ENCODE measurements around the gene CDKN2AIP.
"Not testable (repeated sequence)": the region's sequence is repeated elsewhere in the genome, so short reads cannot be mapped to it uniquely, and the experiment has no call there.

Gene CDKN2AIP

GRCh38 chr4:183429489-183429888 is 14.9 kb upstream of the CDKN2AIP start:
- no peak for TF ChIP-seq GATA1 (IDR thresholded peaks at IDR 0.05; ENCODE audit: low read depth, low read length)
- no peak for DNase-seq

- TF ChIP-seq GATA1 (IDR thresholded peaks at IDR 0.05; ENCODE audit: low read depth, low read length), result no peak
- TF ChIP-seq POLR2A (IDR thresholded peaks at IDR 0.05; ENCODE audit: low read length), result no peak
- DNase-seq, result no peak
Measured at GRCh38 chr4:183430317-183430993, 14.0 kb upstream of the CDKN2AIP start.

- TF ChIP-seq POLR2A (IDR thresholded peaks at IDR 0.05; ENCODE audit: low read length) (no peak), GATA1 (IDR thresholded peaks at IDR 0.05; ENCODE audit: low read depth, low read length) (no peak)
- no peak for DNase-seq
Measured at GRCh38 chr4:183430994-183431347, 13.5 kb upstream of the CDKN2AIP start.

- no peak for DNase-seq
- no peak for TF ChIP-seq POLR2A (IDR thresholded peaks at IDR 0.05; ENCODE audit: low read length)
- TF ChIP-seq GATA1 (IDR thresholded peaks at IDR 0.05; ENCODE audit: low read depth, low read length), result no peak
Measured at GRCh38 chr4:183431614-183432013, 12.8 kb upstream of the CDKN2AIP start.

GRCh38 chr4:183433183-183433582 is 11.3 kb upstream of the CDKN2AIP start:
- DNase-seq, result not testable (repeated sequence)

- no peak for TF ChIP-seq POLR2A (IDR thresholded peaks at IDR 0.05; ENCODE audit: low read length)
- no peak for TF ChIP-seq GATA1 (IDR thresholded peaks at IDR 0.05; ENCODE audit: low read depth, low read length)
- no peak for DNase-seq
Measured at GRCh38 chr4:183434264-183434663, 10.2 kb upstream of the CDKN2AIP start.

- TF ChIP-seq POLR2A (IDR thresholded peaks at IDR 0.05; ENCODE audit: low read length), result no peak
- no peak for DNase-seq
Measured at GRCh38 chr4:183434666-183435190, 9.7 kb upstream of the CDKN2AIP start.

GRCh38 chr4:183435803-183436202 is 8.6 kb upstream of the CDKN2AIP start:
- DNase-seq, result no peak
- TF ChIP-seq POLR2A (IDR thresholded peaks at IDR 0.05; ENCODE audit: low read length) (no peak), GATA1 (IDR thresholded peaks at IDR 0.05; ENCODE audit: low read depth, low read length) (no peak)

- no peak for DNase-seq
- no peak for TF ChIP-seq POLR2A (IDR thresholded peaks at IDR 0.05; ENCODE audit: low read length)
- no peak for TF ChIP-seq GATA1 (IDR thresholded peaks at IDR 0.05; ENCODE audit: low read depth, low read length)
Measured at GRCh38 chr4:183436417-183436816, 8.0 kb upstream of the CDKN2AIP start.

- TF ChIP-seq POLR2A (IDR thresholded peaks at IDR 0.05; ENCODE audit: low read length) (no peak), GATA1 (IDR thresholded peaks at IDR 0.05; ENCODE audit: low read depth, low read length) (no peak)
- no peak for DNase-seq
Measured at GRCh38 chr4:183437452-183437851, 7.0 kb upstream of the CDKN2AIP start.

GRCh38 chr4:183438458-183439113 is 5.8 kb upstream of the CDKN2AIP start:
- no peak for DNase-seq

GRCh38 chr4:183441276-183441675 is 3.2 kb upstream of the CDKN2AIP start:
- TF ChIP-seq POLR2A (IDR thresholded peaks at IDR 0.05; ENCODE audit: low read length) (no peak), GATA1 (IDR thresholded peaks at IDR 0.05; ENCODE audit: low read depth, low read length) (no peak)
- DNase-seq, result no peak

More at GRCh38 chr4:183438458-183439113, 5.8 kb upstream of the CDKN2AIP start:
- TF ChIP-seq GATA1 (IDR thresholded peaks at IDR 0.05; ENCODE audit: low read depth, low read length) (no peak), POLR2A (IDR thresholded peaks at IDR 0.05; ENCODE audit: low read length) (no peak)

- TF ChIP-seq POLR2A (IDR thresholded peaks at IDR 0.05; ENCODE audit: low read length) (no peak), GATA1 (IDR thresholded peaks at IDR 0.05; ENCODE audit: low read depth, low read length) (no peak)
- DNase-seq, result peak; percentile 84 to 88
Measured at GRCh38 chr4:183443655-183444213, 702 bp upstream of the CDKN2AIP start.

GRCh38 chr4:183445097-183445428 is 627 bp downstream of the CDKN2AIP start:
- TF ChIP-seq GATA1 (IDR thresholded peaks at IDR 0.05; ENCODE audit: low read depth, low read length) (no peak), POLR2A (IDR thresholded peaks at IDR 0.05; ENCODE audit: low read length) (no peak)
- DNase-seq, result peak; percentile 77 to 82

GRCh38 chr4:183447646-183448045 is 3.2 kb downstream of the CDKN2AIP start:
- TF ChIP-seq GATA1 (IDR thresholded peaks at IDR 0.05; ENCODE audit: low read depth, low read length) (no peak), POLR2A (IDR thresholded peaks at IDR 0.05; ENCODE audit: low read length) (no peak)
- DNase-seq, result no peak
